Endothelial cell of umbilical vein (primary cell): ENCODE measurements around the gene BBS5. TPM values are rescaled to one million over a fixed set of nuclear protein-coding genes. Genes with fewer than 3 reads are reported as not detected.

Source experiments
- BruUV-seq: library from RNA; stranded (reverse); fragments of 400-500 nt; replicated peaks from 2 replicates; lab custom pipeline; 2021; lab: Mats Ljungman, UMichigan
- CTCF ChIA-PET: fragments of 300-600, 350-600 bp; sonication (Branson Sonifier 250); formaldehyde crosslinking; loops from one replicate; lab custom pipeline; 2021; ENCODE audit warnings: antibody characterized with exemption, inconsistent platforms; lab: Charles Lee
- POLR2A ChIA-PET: fragments of 300-600, 350-600 bp; sonication (Branson Sonifier 250); formaldehyde crosslinking; loops from one replicate; lab custom pipeline; 2021; ENCODE audit warnings: antibody characterized with exemption, inconsistent platforms; lab: Charles Lee
- DNase-seq: peaks from one replicate; pipeline ENCODE4 v3.0.0-alpha.2; 2011; ENCODE audit warnings: low read depth, low spot score
- FAIRE-seq: peaks from 2 replicates; lab custom pipeline; 2011; peaks lifted over from hg19 to GRCh38; lab: Jason Lieb, UNC
- H2AFZ ChIP-seq: 2 replicates; pipeline ENCODE4 v1.6.0; 2012; ENCODE audit warnings: low read depth, low read length, control low read depth, inconsistent platforms
- H3K27ac ChIP-seq: 2 replicates; pipeline ENCODE4 v1.5.1; 2011; ENCODE audit warnings: low read depth, mild to moderate bottlenecking, control low read depth, low read length, moderate library complexity; ENCODE audit not compliant: insufficient read depth
- H3K27me3 ChIP-seq, 2 experiments: 2 replicates each; pipeline versions ENCODE4 v1.6.0 to v1.6.1; 2011; ENCODE audit warnings: low read length in 2 of 2, mixed read lengths in 1 of 2; ENCODE audit not compliant: control insufficient read depth in 2 of 2, insufficient read depth in 2 of 2
- H3K36me3 ChIP-seq, 2 experiments: 2 replicates in 1 of 2; 3 replicates in 1 of 2; pipeline ENCODE4 v1.5.1; 2011; ENCODE audit warnings: low read length in 2 of 2, mild to moderate bottlenecking in 1 of 2, moderate library complexity in 1 of 2; ENCODE audit not compliant: control insufficient read depth in 2 of 2, insufficient read depth in 2 of 2; ENCODE audit errors: extremely low read depth in 1 of 2
- H3K4me1 ChIP-seq: 3 replicates; pipeline ENCODE4 v1.5.1; 2011; ENCODE audit warnings: mild to moderate bottlenecking, low read length; ENCODE audit not compliant: control insufficient read depth, insufficient read depth; ENCODE audit errors: extremely low read depth
- H3K4me2 ChIP-seq: 2 replicates; pipeline ENCODE4 v1.6.1; 2011; ENCODE audit warnings: low read length, control low read depth, mixed read lengths; ENCODE audit not compliant: insufficient read depth
- H3K4me3 ChIP-seq, 3 experiments: fragments of 200-600 bp in 1 of 3; sonication (generic), shearing (Covaris generic) in 1 of 3; replicated peaks in 1 of 3; 2 replicates each; pipeline ENCODE4 v1.5.1; 2011 to 2016; ENCODE audit warnings: control low read depth in 3 of 3, low read length in 3 of 3, mild to moderate bottlenecking in 2 of 3, inconsistent platforms in 1 of 3, low read depth in 1 of 3, moderate library complexity in 1 of 3; ENCODE audit not compliant: insufficient read depth in 1 of 3
- H3K79me2 ChIP-seq: 2 replicates; pipeline ENCODE4 v1.6.0; 2012; ENCODE audit warnings: low read length, inconsistent platforms; ENCODE audit not compliant: control insufficient read depth, insufficient read depth
- H3K9ac ChIP-seq: replicated peaks from 2 replicates; pipeline ENCODE3; 2011; ENCODE audit warnings: low read length, control low read depth; ENCODE audit not compliant: insufficient read depth; ENCODE audit errors: extremely low read depth
- H3K9me1 ChIP-seq: replicated peaks from 3 replicates; pipeline ENCODE4 v1.6.0; 2011; ENCODE audit warnings: mild to moderate bottlenecking, low read length; ENCODE audit not compliant: control insufficient read depth, insufficient read depth; ENCODE audit errors: extremely low read depth
- H3K9me3 ChIP-seq: replicated peaks from 2 replicates; pipeline ENCODE4 v1.5.1; 2012; ENCODE audit warnings: low read length, inconsistent platforms; ENCODE audit not compliant: control insufficient read depth, insufficient read depth
- H4K20me1 ChIP-seq: replicated peaks from 2 replicates; pipeline ENCODE3; 2011; ENCODE audit warnings: mild to moderate bottlenecking, low read length; ENCODE audit not compliant: control insufficient read depth, insufficient read depth; ENCODE audit errors: extremely low read depth
- EZH2 ChIP-seq: IDR thresholded peaks from 2 replicates; pipeline ENCODE4 v1.6.1; 2012; ENCODE audit warnings: borderline replicate concordance, low read depth, mild to moderate bottlenecking, moderate library complexity, low read length, inconsistent platforms; ENCODE audit not compliant: severe bottlenecking
- FOS ChIP-seq: IDR thresholded peaks from 2 replicates; pipeline ENCODE4 v1.6.1; 2011; ENCODE audit warnings: mild to moderate bottlenecking, low read length, moderate library complexity, borderline replicate concordance; ENCODE audit not compliant: insufficient read depth
- GATA2 ChIP-seq: IDR thresholded peaks from 2 replicates; pipeline ENCODE4 v1.7.0; 2011; ENCODE audit warnings: low read depth, mild to moderate bottlenecking, moderate library complexity, mixed read lengths, low read length; ENCODE audit not compliant: insufficient read length, insufficient read depth
- JUN ChIP-seq: IDR thresholded peaks from 2 replicates; pipeline ENCODE4 v1.6.1; 2011; ENCODE audit warnings: borderline replicate concordance, low read depth; ENCODE audit not compliant: insufficient read length, insufficient read depth
- MYC ChIP-seq: IDR thresholded peaks from one replicate; pipeline ENCODE4 v1.6.1; 2011; ENCODE audit warnings: mild to moderate bottlenecking, low read depth, low read length
- POLR2AphosphoS5 ChIP-seq: IDR thresholded peaks from 2 replicates; pipeline ENCODE4 v1.6.1; 2012; ENCODE audit warnings: low read depth, mild to moderate bottlenecking, control low read depth, low read length, moderate library complexity; ENCODE audit not compliant: insufficient read depth
- dilution Hi-C: fragments of 300-500 bp; cut with MboI; formaldehyde crosslinking; loops from one replicate; pipeline ENCODE4 v1.15.0; 2019; ENCODE audit warnings: low sequenced_read_pairs; ENCODE audit not compliant: extremely low pct_ligation_motif_present
- intact Hi-C: fragments of 100-400 bp; cut with micrococcal nuclease; formaldehyde crosslinking; loops from one replicate; pipeline ENCODE4 v1.10.0; 2022
- polyA plus RNA-seq, 4 experiments: library from polyadenylated mRNA; depleted of rRNA in 3 of 4; stranded (reverse) in 3 of 4; unstranded in 1 of 4; fragments of >200 nt; gene quantifications; 2 replicates each; pipeline versions ENCODE4 v1.2.1 to v1.2.3, GENCODE V29; 2011 to 2012; ENCODE audit warnings: missing spikeins in 1 of 4
- total RNA-seq: library from RNA; stranded (reverse); gene quantifications from 2 replicates; pipeline ENCODE4 v1.2.3, GENCODE V29; 2021
- TF ChIP-seq, protein P1 (sequence below), 2 donors: IDR thresholded peaks; 1 replicate in 1 of 2; 2 replicates in 1 of 2; pipeline ENCODE4 v1.5.1; 2011; ENCODE audit warnings: low read length in 2 of 2, mild to moderate bottlenecking in 2 of 2, moderate library complexity in 2 of 2, control low read depth in 1 of 2, inconsistent platforms in 1 of 2, low read depth in 1 of 2; ENCODE audit not compliant: insufficient read depth in 1 of 2; ENCODE audit errors: extremely low read depth in 1 of 2
- TF ChIP-seq, protein P2 (sequence below): IDR thresholded peaks from 2 replicates; pipeline ENCODE4 v1.6.1; 2011; ENCODE audit not compliant: insufficient read depth, insufficient read length

BBS5 gene
- total and polyA plus RNA-seq, 2 donors (not counting 3 experiments of a cell fraction or from before 2014, with no cell fraction given), result 2.9 to 5.6 TPM

DNA sequence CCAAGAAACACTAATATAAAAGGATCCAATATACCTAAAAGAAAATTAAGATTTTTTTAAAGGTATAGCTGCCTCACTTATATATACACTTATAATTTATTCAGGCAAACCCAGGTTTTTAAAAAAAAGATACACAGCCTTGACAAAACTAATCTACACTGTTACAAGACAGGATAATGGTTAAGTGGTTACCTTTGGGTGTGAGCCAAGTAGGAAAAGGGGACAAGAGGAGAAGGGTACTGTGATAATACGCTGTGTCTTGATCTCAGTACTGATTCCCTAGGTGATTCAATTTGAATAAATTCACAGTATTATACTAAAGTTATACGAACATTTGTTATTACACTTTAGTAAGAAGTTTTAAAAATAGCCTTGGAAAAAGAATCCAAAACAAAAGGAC, 60.9 kb downstream of the BBS5 start:
- Histone ChIP-seq H3K4me3 (no peak overlapping the region), H3K79me2 (no peaks in the 10 kb centered on the region), H3K9me3 (no peaks in the 10 kb centered on the region), H3K9ac (no peak overlapping the region), H3K9me1 (no peaks in the 10 kb centered on the region), H3K4me2 (no peak overlapping the region), H3K27ac (no peak overlapping the region), H4K20me1 (no peaks in the 10 kb centered on the region), H3K4me1 (no peaks in the 10 kb centered on the region), H2AFZ (no peak overlapping the region), H3K27me3 (no peaks in the 10 kb centered on the region), H3K36me3 (no peaks in the 10 kb centered on the region)
- intact Hi-C loops (no loop called here), dilution Hi-C loops (no loop called here)
- ChIA-PET CTCF (no interaction called here), POLR2A (no interaction called here)
- no TSS peak for BruUV-seq
- FAIRE-seq (no peak), DNase-seq (no peak)
- TF ChIP-seq EZH2 (no peak), MYC (no peak), FOS (no peak), POLR2AphosphoS5 (no peak), JUN (no peak), GATA2 (no peak)
- TF ChIP-seq, protein P1, sequence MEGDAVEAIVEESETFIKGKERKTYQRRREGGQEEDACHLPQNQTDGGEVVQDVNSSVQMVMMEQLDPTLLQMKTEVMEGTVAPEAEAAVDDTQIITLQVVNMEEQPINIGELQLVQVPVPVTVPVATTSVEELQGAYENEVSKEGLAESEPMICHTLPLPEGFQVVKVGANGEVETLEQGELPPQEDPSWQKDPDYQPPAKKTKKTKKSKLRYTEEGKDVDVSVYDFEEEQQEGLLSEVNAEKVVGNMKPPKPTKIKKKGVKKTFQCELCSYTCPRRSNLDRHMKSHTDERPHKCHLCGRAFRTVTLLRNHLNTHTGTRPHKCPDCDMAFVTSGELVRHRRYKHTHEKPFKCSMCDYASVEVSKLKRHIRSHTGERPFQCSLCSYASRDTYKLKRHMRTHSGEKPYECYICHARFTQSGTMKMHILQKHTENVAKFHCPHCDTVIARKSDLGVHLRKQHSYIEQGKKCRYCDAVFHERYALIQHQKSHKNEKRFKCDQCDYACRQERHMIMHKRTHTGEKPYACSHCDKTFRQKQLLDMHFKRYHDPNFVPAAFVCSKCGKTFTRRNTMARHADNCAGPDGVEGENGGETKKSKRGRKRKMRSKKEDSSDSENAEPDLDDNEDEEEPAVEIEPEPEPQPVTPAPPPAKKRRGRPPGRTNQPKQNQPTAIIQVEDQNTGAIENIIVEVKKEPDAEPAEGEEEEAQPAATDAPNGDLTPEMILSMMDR (IDR thresholded peaks at IDR 0.05; ENCODE audit: extremely low read depth in 1 of 2, insufficient read depth in 1 of 2, low read depth in 1 of 2, low read length in 2 of 2), result no peak
- TF ChIP-seq, protein P2, sequence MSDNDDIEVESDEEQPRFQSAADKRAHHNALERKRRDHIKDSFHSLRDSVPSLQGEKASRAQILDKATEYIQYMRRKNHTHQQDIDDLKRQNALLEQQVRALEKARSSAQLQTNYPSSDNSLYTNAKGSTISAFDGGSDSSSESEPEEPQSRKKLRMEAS, result no peak
